Right renal cortex interstitium (tissue), 3 donors: ENCODE data around the gene CLDN16. TPM values are rescaled to one million over a fixed set of nuclear protein-coding genes. Genes with fewer than 3 reads are reported as not detected.

Experiments
- DNase-seq, 3 donors: peaks; one replicate each; pipeline ENCODE4 v3.0.0-alpha.2; 2013; ENCODE audit warnings: low read depth in 3 of 3, low spot score in 2 of 3
- polyA plus RNA-seq, 3 donors: library from polyadenylated mRNA; unstranded; fragments of 120-200 nt; gene quantifications; one replicate each; pipeline ENCODE4 v1.2.1, GENCODE V29; 2013; ENCODE audit not compliant: insufficient read length in 3 of 3

The CLDN16 gene
- polyA plus RNA-seq, 3 donors: 40.8 to 51.8 (median 49.3) TPM

DNA sequence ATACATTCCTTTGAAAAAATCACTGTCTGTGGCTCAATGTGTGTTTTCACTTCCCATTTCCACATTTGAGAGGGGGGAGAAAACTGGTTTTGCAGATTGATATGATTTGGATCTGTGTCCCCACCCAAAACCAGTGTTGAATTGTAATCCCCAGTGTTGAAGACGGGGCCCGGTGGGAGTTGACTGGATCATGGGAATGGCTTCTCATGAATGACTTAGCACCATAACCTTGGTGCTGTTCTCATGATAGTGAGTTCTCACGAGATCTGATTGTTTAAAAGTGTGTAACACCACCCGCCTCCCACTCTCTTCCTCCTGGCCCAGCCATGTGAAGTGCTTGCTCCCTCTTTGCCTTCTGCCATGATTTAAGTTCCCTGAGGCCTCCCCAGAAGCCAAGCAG, 45.7 kb downstream of the CLDN16 start:
- no peak for DNase-seq

- no peak for DNase-seq
Observed at GRCh38 chr3:190435618-190436017, 47.7 kb downstream of the CLDN16 start.

DNA sequence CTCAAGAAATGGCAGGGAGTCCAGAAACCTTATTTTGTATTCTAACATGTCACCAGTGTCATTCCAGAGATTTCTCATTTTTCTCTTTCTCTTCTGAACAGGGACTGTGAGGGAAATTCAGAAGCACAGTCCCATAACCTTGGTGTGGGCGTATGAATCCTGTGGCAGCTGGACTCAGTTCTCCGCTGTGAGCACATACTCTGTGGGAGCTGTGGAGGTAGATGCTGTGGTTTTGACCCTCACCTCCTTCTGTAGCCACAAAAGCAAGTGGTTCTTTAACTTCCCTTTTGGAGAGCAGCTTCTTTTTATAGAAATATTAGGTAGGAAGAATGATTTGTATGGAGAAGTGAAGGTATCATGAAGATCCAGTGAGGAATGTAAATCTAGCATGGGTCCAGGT, 48.4 kb downstream of the CLDN16 start:
- no peak for DNase-seq

- DNase-seq: no peak
Observed at GRCh38 chr3:190442240-190442639, 54.3 kb downstream of the CLDN16 start.

GRCh38 chr3:190443257-190443656, 55.3 kb downstream of the CLDN16 start:
- no peak for DNase-seq

DNA sequence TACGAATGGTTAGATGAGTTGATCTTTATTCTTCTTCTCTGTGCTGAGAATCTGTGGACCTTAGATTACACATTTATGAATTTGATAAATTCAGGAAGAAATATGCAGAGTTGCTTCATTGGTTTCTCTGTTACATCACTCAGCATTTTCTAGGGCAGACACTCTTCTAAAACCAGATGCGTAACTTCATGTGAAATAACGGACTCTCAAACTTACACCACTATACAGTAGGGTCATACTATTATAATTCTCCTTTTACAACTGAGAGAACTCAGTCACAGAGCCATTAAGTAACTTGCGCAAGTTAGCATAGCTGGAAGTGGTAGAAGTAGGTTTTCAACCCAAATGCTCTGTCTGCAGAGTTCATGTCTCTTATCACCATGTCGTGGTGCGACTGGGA, 56.0 kb downstream of the CLDN16 start:
- DNase-seq: no peak

GRCh38 chr3:190444576-190445145, 56.7 kb downstream of the CLDN16 start:
- DNase-seq: no peak

DNA sequence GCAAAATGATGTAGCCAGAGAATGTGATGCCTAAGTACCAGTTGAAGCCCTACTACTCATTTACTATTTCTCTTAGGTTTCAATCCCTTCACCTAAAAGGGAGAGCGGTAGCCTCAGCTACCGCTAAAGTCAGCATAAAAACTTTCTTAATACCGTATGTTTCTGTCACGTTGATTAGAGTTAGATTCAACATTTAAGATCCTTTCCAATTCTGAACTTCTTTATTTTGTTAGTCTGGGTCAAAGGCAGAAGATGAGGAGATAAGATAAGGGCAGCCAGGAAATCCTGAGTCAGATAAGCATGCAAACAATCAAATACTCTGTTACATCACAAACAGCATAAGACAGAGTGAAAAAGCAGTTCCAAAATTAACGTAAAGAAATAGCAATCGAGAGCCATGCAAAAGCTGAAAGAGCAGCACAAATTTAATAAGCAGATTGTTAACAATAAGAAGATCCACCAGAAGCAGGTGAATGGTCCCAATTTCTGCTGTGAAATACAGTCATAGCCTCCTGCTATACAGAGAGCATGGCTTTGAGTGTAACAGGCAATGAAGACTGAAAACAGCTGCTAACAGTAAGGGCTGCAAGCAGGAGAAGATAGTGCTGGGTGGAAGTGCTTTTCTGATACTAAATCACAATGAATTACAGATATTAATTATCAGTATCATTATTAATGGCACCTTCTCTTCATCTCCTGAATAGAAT, 58.8 kb downstream of the CLDN16 start:
- no peak for DNase-seq

DNA sequence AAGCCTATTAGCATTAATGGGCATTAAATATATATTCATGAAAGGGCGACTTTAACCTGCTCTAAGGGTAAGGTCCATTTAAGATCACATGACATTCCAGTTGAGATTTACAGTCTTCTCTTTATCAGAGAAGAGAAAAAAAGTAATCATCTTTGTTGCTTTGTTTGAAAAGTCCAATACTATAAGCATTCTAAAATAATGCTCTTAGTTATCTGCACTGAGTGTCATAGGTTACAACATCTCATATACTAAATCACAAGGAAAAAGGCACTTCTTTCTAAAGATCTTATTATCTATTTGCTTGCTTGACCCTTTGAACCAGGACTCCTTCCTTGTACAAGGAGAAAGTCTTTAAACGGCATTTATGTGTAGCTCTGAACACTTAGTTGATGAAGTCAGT, 60.3 kb downstream of the CLDN16 start:
- no peak for DNase-seq

GRCh38 chr3:190449801-190450200, 61.8 kb downstream of the CLDN16 start, which contains the start of gene TMEM207:
Gene TMEM207 (minus strand): TSS chr3:190449901. CDS start chr3:190449809, 92 bp downstream.
- no peak for DNase-seq

- no peak for DNase-seq
Observed at GRCh38 chr3:190455828-190456227, 67.9 kb downstream of the CLDN16 start.

DNA sequence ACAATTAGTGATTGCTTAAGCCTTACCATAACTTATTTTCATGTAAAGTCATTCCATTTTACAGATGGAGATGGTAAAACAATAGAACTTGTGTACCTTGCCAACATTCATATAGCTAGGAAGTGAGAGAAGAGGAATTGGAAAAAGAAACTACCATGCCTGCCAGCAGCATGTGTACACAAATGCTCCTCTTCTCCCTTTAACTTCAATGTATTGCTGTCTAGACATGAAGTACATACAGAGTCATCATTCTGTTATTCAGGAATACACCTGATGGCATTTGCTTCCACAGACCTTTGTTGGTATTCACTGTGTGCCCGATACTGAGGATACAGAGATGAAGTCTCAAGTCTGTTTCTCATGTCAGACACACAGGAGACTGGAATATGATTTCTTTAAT, 68.8 kb downstream of the CLDN16 start:
- no peak for DNase-seq

- DNase-seq: no peak
Observed at GRCh38 chr3:190458040-190458439, 70.1 kb downstream of the CLDN16 start.

Other genes starting within 250 kb of the CLDN16 start
- 10 to 100 TPM; 65.5 to 83.6 (median 80.9) TPM for gene CLDN1, start 65.7 kb upstream of the CLDN16 start, polyA plus RNA-seq
- 10 to 100 TPM; 17.6 to 22.3 (median 21.4) TPM for gene TMEM207, start 61.7 kb downstream of the CLDN16 start, polyA plus RNA-seq
- gene IL1RAP, start 125.9 kb downstream of the CLDN16 start, polyA plus RNA-seq: 10 to 100 TPM; 19.4 to 27.4 (median 19.5) TPM